HEK293 (cell line): ENCODE data around the gene GPR153.

Experiments
- CTCF ChIA-PET: fragments of 350-600 bp; formaldehyde crosslinking; extraction: SDS; loops from one replicate; lab custom pipeline; 2021; ENCODE audit warnings: antibody characterized with exemption; lab: Yijun Ruan, JAX
- POLR2A ChIA-PET: fragments of 300-600 bp; formaldehyde crosslinking; extraction: SDS; loops from one replicate; lab custom pipeline; 2020; ENCODE audit warnings: antibody characterized with exemption, inconsistent platforms; lab: Yijun Ruan, JAX
- H3K27ac ChIP-seq: fragments of 200-500 bp; sonication (Bioruptor generic); 2 replicates; pipeline ENCODE4 v1.5.1; 2014; ENCODE audit warnings: low read depth, low read length, control low read depth, inconsistent platforms; ENCODE audit errors: extremely low read depth
- H3K36me3 ChIP-seq, 2 experiments: fragments of 200-500 bp in 1 of 2; sonication (Bioruptor generic) in 1 of 2; 1 replicate in 1 of 2; 2 replicates in 1 of 2; pipeline ENCODE4 v1.5.1; 2014 to 2017; ENCODE audit warnings: inconsistent platforms in 2 of 2, low read length in 2 of 2; ENCODE audit not compliant: control insufficient read depth in 2 of 2, insufficient read depth in 1 of 2
- H3K4me1 ChIP-seq: fragments of 200-500 bp; sonication (Bioruptor generic); 2 replicates; pipeline ENCODE4 v1.5.1; 2014; ENCODE audit warnings: mild to moderate bottlenecking, low read length, inconsistent platforms; ENCODE audit not compliant: control insufficient read depth, insufficient read depth
- H3K4me3 ChIP-seq: 2 replicates; pipeline ENCODE4 v1.5.1; 2011; ENCODE audit warnings: low read depth, mild to moderate bottlenecking, control low read depth, low read length, moderate library complexity
- H3K9me3 ChIP-seq: fragments of 200-500 bp; sonication (Bioruptor generic); 2 replicates; pipeline ENCODE4 v1.5.1; 2014; ENCODE audit warnings: low read depth, low read length, inconsistent platforms; ENCODE audit not compliant: control insufficient read depth, insufficient read depth
- EGR2 ChIP-seq: fragments of 450-650 bp; formaldehyde crosslinking; IDR thresholded peaks from 2 replicates; pipeline ENCODE4 v1.5.1; 2016; ENCODE audit warnings: low read depth, missing biosample characterization, missing genetic modification characterization
- IKZF3 ChIP-seq: fragments of 450-650 bp; IDR thresholded peaks from 2 replicates; pipeline ENCODE4 v1.5.0; 2018; ENCODE audit warnings: missing biosample characterization, mild to moderate bottlenecking, missing genetic modification characterization, moderate library complexity
- KLF1 ChIP-seq: fragments of 450-650 bp; formaldehyde crosslinking; IDR thresholded peaks from 2 replicates; pipeline ENCODE4 v1.5.1; 2016; ENCODE audit warnings: missing biosample characterization, missing genetic modification characterization
- KLF17 ChIP-seq: fragments of 450-650 bp; formaldehyde crosslinking; IDR thresholded peaks from 2 replicates; pipeline ENCODE4 v1.5.1; 2016; ENCODE audit warnings: missing biosample characterization, missing genetic modification characterization
- KLF8 ChIP-seq: fragments of 450-650 bp; formaldehyde crosslinking; IDR thresholded peaks from 2 replicates; pipeline ENCODE4 v1.5.1; 2016; ENCODE audit warnings: missing biosample characterization, missing genetic modification characterization
- SP2 ChIP-seq: fragments of 450-650 bp; formaldehyde crosslinking; IDR thresholded peaks from 2 replicates; pipeline ENCODE4 v1.5.1; 2016; ENCODE audit warnings: missing biosample characterization, missing genetic modification characterization
- ZBTB26 ChIP-seq: fragments of 450-650 bp; formaldehyde crosslinking; optimal IDR thresholded peaks from 2 replicates; pipeline ENCODE3; 2016; ENCODE audit warnings: missing biosample characterization, mild to moderate bottlenecking, missing genetic modification characterization
- ZBTB7A ChIP-seq: fragments of 450-650 bp; formaldehyde crosslinking; IDR thresholded peaks from 2 replicates; pipeline ENCODE4 v1.5.1; 2016; ENCODE audit warnings: low read depth, missing biosample characterization, missing genetic modification characterization
- ZFP37 ChIP-seq: fragments of 450-650 bp; formaldehyde crosslinking; IDR thresholded peaks from 2 replicates; pipeline ENCODE4 v1.5.1; 2016; ENCODE audit warnings: missing biosample characterization, missing genetic modification characterization
- ZNF280C ChIP-seq: fragments of 450-650 bp; formaldehyde crosslinking; IDR thresholded peaks from 2 replicates; pipeline ENCODE4 v1.5.1; 2016; ENCODE audit warnings: missing biosample characterization, missing genetic modification characterization
- ZNF335 ChIP-seq: fragments of 450-650 bp; formaldehyde crosslinking; conservative IDR thresholded peaks from 2 replicates; pipeline ENCODE4 v1.5.1; 2016; ENCODE audit warnings: missing biosample characterization, missing genetic modification characterization
- ZNF37A ChIP-seq: fragments of 450-650 bp; IDR thresholded peaks from 2 replicates; pipeline ENCODE4 v1.5.1; 2018; ENCODE audit warnings: missing biosample characterization, missing genetic modification characterization
- ZNF530 ChIP-seq: fragments of 450-650 bp; formaldehyde crosslinking; IDR thresholded peaks from 2 replicates; pipeline ENCODE4 v1.5.1; 2016; ENCODE audit warnings: low read depth, missing biosample characterization, missing genetic modification characterization
- ZNF664 ChIP-seq: fragments of 450-650 bp; formaldehyde crosslinking; IDR thresholded peaks from 2 replicates; pipeline ENCODE4 v1.5.1; 2016; ENCODE audit warnings: missing biosample characterization, missing genetic modification characterization

GPR153 gene

GRCh38 chr1:6268415-6268814 lies 7.5 kb upstream of the GPR153 start:
- peaks cover 33% of the 10 kb centered on the region for H3K4me1 ChIP-seq
- no peak overlapping the region for H3K27ac ChIP-seq
- TF ChIP-seq ZBTB7A (tag by site-specific recombination) = no peak
- no peak for TF ChIP-seq IKZF3 (tag by site-specific recombination)
- ChIA-PET CTCF (interaction anchor here (0.6 to 1.0 kb wide), 3 partner anchors 10 to 76 kb away, joined by 3 to 5 read pairs (median 3); no protein-coding TSS in a partner anchor), POLR2A (no interaction called here)
- no peak overlapping the region for H3K4me3 ChIP-seq
- H3K9me3 ChIP-seq = no peaks in the 10 kb centered on the region
- peaks cover 0 to 16% of the 10 kb centered on the region in 2 experiments; a peak in 1 of 3 replicates for H3K36me3 ChIP-seq

- peaks cover 28% of the 10 kb centered on the region for H3K4me1 ChIP-seq
- no peaks in the 10 kb centered on the region for H3K9me3 ChIP-seq
- TF ChIP-seq ZNF530 (no peak), ZNF37A (tag by site-specific recombination) (no peak), EGR2 (no peak), ZNF664 (tag by site-specific recombination) (no peak), ZFP37 (tag by site-specific recombination) (no peak), ZNF335 (no peak), KLF1 (tag by site-specific recombination) (no peak)
- no peak overlapping the region for H3K4me3 ChIP-seq
- ChIA-PET CTCF (interaction anchor here (0.6 to 1.0 kb wide), 4 partner anchors 9 to 76 kb away, joined by 3 to 5 read pairs (median 3); no protein-coding TSS in a partner anchor), POLR2A (no interaction called here)
- H3K27ac ChIP-seq = no peak overlapping the region
- H3K36me3 ChIP-seq = peaks cover 0 to 16% of the 10 kb centered on the region in 2 experiments; a peak in 1 of 3 replicates
Measured at GRCh38 chr1:6267686-6268322, 6.9 kb upstream of the GPR153 start.

GRCh38 chr1:6266641-6267040 lies 5.7 kb upstream of the GPR153 start:
- H3K36me3 ChIP-seq = peaks cover 0 to 16% of the 10 kb centered on the region in 2 experiments; a peak in 1 of 3 replicates
- H3K27ac ChIP-seq = no peak overlapping the region
- H3K9me3 ChIP-seq = no peaks in the 10 kb centered on the region
- POLR2A ChIA-PET = no interaction called here
- no peak overlapping the region for H3K4me3 ChIP-seq
- H3K4me1 ChIP-seq = peaks cover 19% of the 10 kb centered on the region
- no peak for TF ChIP-seq KLF8 (tag by site-specific recombination)
- TF ChIP-seq ZNF280C (tag by site-specific recombination) = no peak
- no peak for TF ChIP-seq KLF17 (tag by site-specific recombination)
- no peak for TF ChIP-seq ZBTB26
- CTCF ChIA-PET = interaction anchor here (0.6 to 1.5 kb wide), 3 partner anchors 8 to 220 kb away, joined by 3 to 8 read pairs (median 5); no protein-coding TSS in a partner anchor

GRCh38 chr1:6265151-6265550 lies 4.3 kb upstream of the GPR153 start:
- H3K27ac ChIP-seq = no peak overlapping the region
- peaks cover 6% of the 10 kb centered on the region; the same call in 1 of the 2 replicates for H3K4me1 ChIP-seq
- H3K36me3 ChIP-seq = peaks cover 0 to 16% of the 10 kb centered on the region in 2 experiments; a peak in 1 of 3 replicates
- CTCF ChIA-PET = interaction anchor here (1.3 kb wide), 1 partner anchor 26 kb away, joined by 5 read pairs; no protein-coding TSS in a partner anchor
- POLR2A ChIA-PET = interaction anchor here (0.6 kb wide), 1 partner anchor 242 kb away, joined by 5 read pairs; no protein-coding TSS in a partner anchor
- TF ChIP-seq SP2 (tag by site-specific recombination) = peak; percentile 24; the same call in 1 of the 2 replicates
- no peak for TF ChIP-seq ZFP37 (tag by site-specific recombination)
- no peak overlapping the region for H3K4me3 ChIP-seq
- H3K9me3 ChIP-seq = no peaks in the 10 kb centered on the region
